Measurements from ENCODE around the gene NUPR1.

- TF ChIP-seq CTCF (IDR thresholded peaks at IDR 0.05) (no peak), EZH2 (IDR thresholded peaks at IDR 0.05) (no peak), EZH2phosphoT487 (IDR thresholded peaks at IDR 0.05) (no peak)
These were observed 25.1 kb downstream of the NUPR1 start for GRCh38 chr16:28513484-28514181.
